Endodermal cell (in vitro differentiated cells): ENCODE data around the gene FMC1. TPM values are rescaled to one million over a fixed set of nuclear protein-coding genes. Genes with fewer than 3 reads are reported as not detected.

Experiments used
- DNase-seq: peaks from one replicate; pipeline ENCODE4 v3.0.0-alpha.2; 2017
- H3K27ac ChIP-seq: 2 replicates; pipeline ENCODE4 v1.5.1; 2013; ENCODE audit warnings: mild to moderate bottlenecking, low read depth, low read length, moderate library complexity
- H3K27me3 ChIP-seq: 2 replicates; pipeline ENCODE4 v1.6.1; 2013; ENCODE audit warnings: mild to moderate bottlenecking, low read length, moderate library complexity; ENCODE audit not compliant: insufficient read depth, control insufficient read depth, poor library complexity, severe bottlenecking
- H3K36me3 ChIP-seq: 2 replicates; pipeline ENCODE4 v1.7.0; 2013; ENCODE audit warnings: mild to moderate bottlenecking, low read length, moderate library complexity; ENCODE audit not compliant: control insufficient read depth, insufficient read depth
- H3K4me1 ChIP-seq: one replicate; pipeline ENCODE4 v1.7.0; 2013; ENCODE audit warnings: low read length; ENCODE audit not compliant: control insufficient read depth, insufficient read depth
- H3K4me3 ChIP-seq: 2 replicates; pipeline ENCODE4 v1.5.1; 2013; ENCODE audit warnings: mild to moderate bottlenecking, low read length, moderate library complexity
- H3K9ac ChIP-seq: 2 replicates; pipeline ENCODE4 v1.6.1; 2013; ENCODE audit warnings: mild to moderate bottlenecking, low read length, moderate library complexity; ENCODE audit not compliant: poor library complexity, severe bottlenecking; ENCODE audit errors: extremely low read depth
- H3K9me3 ChIP-seq: 2 replicates; pipeline ENCODE4 v1.6.1; 2013; ENCODE audit warnings: mild to moderate bottlenecking, low read length, moderate library complexity; ENCODE audit not compliant: control insufficient read depth
- H3K27ac Mint-ChIP-seq: 2 replicates; pipeline ENCODE4 v1.8.0; 2020; ENCODE audit warnings: mixed read lengths
- H3K27me3 Mint-ChIP-seq: 2 replicates; pipeline ENCODE4 v1.8.0; 2021; ENCODE audit warnings: mild to moderate bottlenecking, mixed read lengths; ENCODE audit not compliant: insufficient read depth
- H3K36me3 Mint-ChIP-seq: 2 replicates; pipeline ENCODE4 v1.8.0; 2020; ENCODE audit warnings: low read depth, mixed read lengths
- H3K4me1 Mint-ChIP-seq: 2 replicates; pipeline ENCODE4 v1.8.0; 2020; ENCODE audit warnings: mixed read lengths
- H3K4me3 Mint-ChIP-seq: 2 replicates; pipeline ENCODE4 v1.8.0; 2020; ENCODE audit warnings: mild to moderate bottlenecking, moderate library complexity, mixed read lengths
- H3K9me3 Mint-ChIP-seq: 2 replicates; pipeline ENCODE4 v1.8.0; 2020; ENCODE audit warnings: mild to moderate bottlenecking, mixed read lengths
- CTCF ChIP-seq: fragments of 200-600 bp; sonication (generic); conservative IDR thresholded peaks from 2 replicates; pipeline ENCODE4 v1.5.0; 2021; ENCODE audit warnings: antibody characterized with exemption, mild to moderate bottlenecking
- WGBS, 2 experiments: methylation state at CpG; one replicate each; pipeline versions ENCODE4 v1.1.5 to v1.1.7; 2013; ENCODE audit warnings: missing lambda C conversion rate in 2 of 2, mixed read lengths in 1 of 2; ENCODE audit not compliant: insufficient coverage in 1 of 2, insufficient read length in 1 of 2; 5-methylcytosine and 5-hydroxymethylcytosine counted together
- total RNA-seq, 2 donors: library from RNA; stranded (reverse); fragmentation: NEBNext Ultra II Directional in 1 of 2; extraction: Animal tissue kit (Norgen Biotek cat#: 25700) in 1 of 2; gene quantifications; 2 replicates in 1 of 2; 3 replicates in 1 of 2; pipeline ENCODE4 v1.2.1, GENCODE V29; 2021

FMC1 gene
- total RNA-seq, 2 donors from 2014 or later = 10.8 to 17.1 TPM

GRCh38 chr7:139328375-139328774 is 12.8 kb upstream of the FMC1 start:
- no peak overlapping the region for H3K9ac ChIP-seq
- Mint-ChIP-seq H3K27me3 (peaks cover 2% of the 10 kb centered on the region), H3K9me3 (no peaks in the 10 kb centered on the region), H3K4me3 (no peak overlapping the region), H3K36me3 (no peaks in the 10 kb centered on the region), H3K4me1 (no peaks in the 10 kb centered on the region), H3K27ac (no peak overlapping the region)
- H3K9me3 ChIP-seq = no peaks in the 10 kb centered on the region
- no peak overlapping the region for H3K27ac ChIP-seq
- 68 to 81% methylated on average over 2 of the region's 2 CpGs for WGBS, 2 experiments
- DNase-seq = no peak
- H3K4me3 ChIP-seq = no peak overlapping the region
- no peaks in the 10 kb centered on the region for H3K36me3 ChIP-seq
- H3K27me3 ChIP-seq = no peaks in the 10 kb centered on the region
- H3K4me1 ChIP-seq = no peaks in the 10 kb centered on the region
- no peak for TF ChIP-seq CTCF

GRCh38 chr7:139329119-139329518 is 12.0 kb upstream of the FMC1 start:
- H3K9ac ChIP-seq = no peak overlapping the region
- no peaks in the 10 kb centered on the region for H3K9me3 ChIP-seq
- Mint-ChIP-seq H3K4me3 (no peak overlapping the region), H3K27me3 (peaks cover 2% of the 10 kb centered on the region), H3K4me1 (no peaks in the 10 kb centered on the region), H3K36me3 (no peaks in the 10 kb centered on the region), H3K9me3 (no peaks in the 10 kb centered on the region), H3K27ac (no peak overlapping the region)
- no peak for TF ChIP-seq CTCF
- H3K27ac ChIP-seq = no peak overlapping the region
- 85 to 100% methylated on average over 1 to 2 of the region's 2 CpGs for WGBS, 2 experiments
- DNase-seq = no peak
- H3K4me3 ChIP-seq = no peak overlapping the region
- H3K27me3 ChIP-seq = no peaks in the 10 kb centered on the region
- H3K36me3 ChIP-seq = no peaks in the 10 kb centered on the region
- H3K4me1 ChIP-seq = no peaks in the 10 kb centered on the region

- H3K9ac ChIP-seq = no peak overlapping the region
- no peak overlapping the region for H3K4me3 ChIP-seq
- no peaks in the 10 kb centered on the region for H3K4me1 ChIP-seq
- Mint-ChIP-seq H3K27me3 (peaks cover 2% of the 10 kb centered on the region), H3K4me3 (no peak overlapping the region), H3K27ac (no peak overlapping the region), H3K36me3 (no peaks in the 10 kb centered on the region), H3K4me1 (no peaks in the 10 kb centered on the region), H3K9me3 (no peaks in the 10 kb centered on the region)
- H3K9me3 ChIP-seq = no peaks in the 10 kb centered on the region
- H3K27me3 ChIP-seq = no peaks in the 10 kb centered on the region
- no peak overlapping the region for H3K27ac ChIP-seq
- TF ChIP-seq CTCF = no peak
- 86 to 100% methylated on average over 1 to 3 of the region's 3 CpGs for WGBS, 2 experiments
- no peaks in the 10 kb centered on the region for H3K36me3 ChIP-seq
- DNase-seq = no peak
Observed at GRCh38 chr7:139330333-139331030, 10.7 kb upstream of the FMC1 start.
